Endothelial cell of umbilical vein (primary cell): ENCODE measurements around the gene KISS1.

Experiments
- CTCF ChIP-seq, 2 donors: IDR thresholded peaks; 1 replicate in 1 of 2; 2 replicates in 1 of 2; pipeline ENCODE4 v1.5.1; 2011; ENCODE audit warnings: low read length in 2 of 2, mild to moderate bottlenecking in 2 of 2, moderate library complexity in 2 of 2, control low read depth in 1 of 2, inconsistent platforms in 1 of 2, low read depth in 1 of 2; ENCODE audit not compliant: insufficient read depth in 1 of 2; ENCODE audit errors: extremely low read depth in 1 of 2
- EZH2 ChIP-seq: IDR thresholded peaks from 2 replicates; pipeline ENCODE4 v1.6.1; 2012; ENCODE audit warnings: borderline replicate concordance, low read depth, mild to moderate bottlenecking, moderate library complexity, low read length, inconsistent platforms; ENCODE audit not compliant: severe bottlenecking

DNA sequence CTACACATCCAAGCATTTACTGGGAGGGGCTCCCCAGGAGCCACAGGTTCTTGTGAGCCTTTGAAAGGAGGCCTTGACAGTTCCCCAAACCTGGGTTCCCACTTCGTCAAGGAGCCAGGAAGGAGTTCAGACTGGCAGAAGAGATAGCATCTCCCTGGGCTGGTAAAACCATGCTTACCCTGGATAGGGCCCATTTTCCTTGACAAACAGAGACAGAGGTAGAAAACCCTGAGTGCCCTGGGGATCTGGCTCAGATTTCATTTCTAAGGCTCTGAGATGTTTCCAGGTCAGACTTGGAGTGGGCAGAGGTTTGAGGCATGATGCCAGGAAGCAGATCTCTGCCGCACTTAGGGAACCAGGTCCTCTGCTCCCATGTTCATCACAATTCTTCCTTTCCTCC is 47.2 kb downstream of the KISS1 start:
- no peak for TF ChIP-seq CTCF (IDR thresholded peaks at IDR 0.05; ENCODE audit: extremely low read depth in 1 of 2, insufficient read depth in 1 of 2, low read depth in 1 of 2, low read length in 2 of 2)
- TF ChIP-seq EZH2, result no peak
